IPS DF 19.7 (cell line): ENCODE data around the gene KYNU.
"Not testable (repeated sequence)": the region's sequence is repeated elsewhere in the genome, so short reads cannot be mapped to it uniquely, and the experiment has no call there.

ENCODE experiments used
- DNase-seq: peaks from one replicate; pipeline ENCODE4 v3.0.0-alpha.2; 2013; ENCODE audit warnings: low read depth, low spot score

KYNU gene

GRCh38 chr2:142871396-142871795, 6.1 kb upstream of the KYNU start:
- no peak for DNase-seq

DNA sequence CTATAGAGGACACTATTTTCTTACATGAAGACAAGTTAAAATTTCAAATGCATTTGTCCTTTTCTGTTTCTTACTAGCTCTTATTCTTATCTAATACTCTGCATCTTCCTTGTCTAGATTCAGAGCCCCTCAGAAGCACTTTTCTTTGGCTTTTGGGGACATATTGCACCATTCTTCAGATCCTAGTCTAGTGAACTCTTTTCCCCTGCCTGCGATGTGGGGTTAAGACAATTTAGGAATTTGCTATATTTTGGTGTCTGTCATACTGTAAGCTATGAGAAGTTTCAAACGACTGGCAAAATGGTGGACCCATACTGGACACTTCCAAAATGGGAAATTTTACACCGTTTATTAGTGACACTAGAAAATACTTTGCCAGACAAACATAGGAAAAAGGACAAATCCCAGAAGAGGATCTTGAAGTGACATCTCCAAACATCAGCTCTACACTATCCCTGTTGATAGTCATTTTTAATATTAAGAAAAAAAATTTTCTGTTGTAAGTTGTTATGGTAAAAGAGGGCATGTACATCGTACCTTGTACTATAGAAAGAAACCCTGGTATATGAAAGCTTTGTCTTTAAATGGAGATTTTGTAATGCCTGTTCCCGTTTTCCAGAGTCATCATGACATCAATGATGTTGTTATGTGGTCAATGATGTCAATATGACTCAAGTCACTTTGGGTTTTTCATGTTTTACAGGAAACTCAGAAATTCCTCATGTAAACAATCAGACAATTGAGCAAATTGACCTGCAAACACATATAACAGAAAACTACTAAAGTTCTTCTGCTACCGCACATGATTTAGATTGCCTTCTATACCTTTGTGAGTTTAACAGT, 4.4 kb upstream of the KYNU start:
- no peak for DNase-seq

- DNase-seq = no peak
Measured at GRCh38 chr2:142873831-142874287, 3.6 kb upstream of the KYNU start.

DNA sequence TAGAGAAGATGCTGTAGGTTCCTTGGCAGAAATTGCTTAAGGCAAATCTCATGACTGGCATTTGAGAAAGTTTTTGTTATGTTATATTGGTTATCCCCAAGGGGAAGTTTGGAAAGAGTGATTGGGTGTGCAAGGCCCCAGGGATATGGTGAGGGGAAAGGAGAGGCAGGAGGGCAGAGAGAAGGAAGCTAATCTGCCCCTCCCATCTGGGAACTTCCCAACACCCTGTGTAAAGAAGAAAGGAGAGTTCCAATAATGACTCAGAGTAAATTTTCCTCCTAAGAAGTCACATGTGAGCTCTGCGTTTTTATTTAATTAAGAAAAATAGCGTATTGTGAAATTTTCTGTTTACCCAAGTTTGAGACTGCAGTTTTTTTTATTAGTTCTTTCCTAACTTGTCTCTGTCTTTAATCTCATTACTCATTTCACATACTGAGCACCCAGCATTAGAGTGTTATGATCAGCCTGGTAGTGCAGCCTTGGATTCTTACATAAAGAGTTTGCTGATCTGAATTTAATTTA, 3.1 kb upstream of the KYNU start:
- no peak for DNase-seq

DNA sequence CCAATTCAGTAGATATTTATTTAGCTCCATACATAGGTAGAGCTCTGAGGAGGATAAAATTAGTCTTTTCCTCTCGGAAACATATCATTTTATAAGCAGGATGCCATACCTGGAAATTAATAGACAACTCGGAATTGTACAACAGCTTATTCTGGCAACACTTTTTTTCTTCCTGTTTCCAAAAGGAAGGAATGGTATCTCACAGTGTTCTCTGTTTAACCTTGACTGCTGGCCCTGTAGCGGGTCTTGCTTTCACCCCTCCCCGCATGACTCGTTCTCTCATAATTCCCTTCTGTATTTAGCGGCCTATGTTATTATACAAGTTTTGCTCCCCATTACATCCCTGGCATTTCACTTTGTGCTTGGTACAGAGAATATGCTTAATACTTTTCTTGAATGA, 2.5 kb upstream of the KYNU start:
- DNase-seq = no peak

GRCh38 chr2:142875652-142876051, 1.8 kb upstream of the KYNU start:
- DNase-seq = no peak

DNA sequence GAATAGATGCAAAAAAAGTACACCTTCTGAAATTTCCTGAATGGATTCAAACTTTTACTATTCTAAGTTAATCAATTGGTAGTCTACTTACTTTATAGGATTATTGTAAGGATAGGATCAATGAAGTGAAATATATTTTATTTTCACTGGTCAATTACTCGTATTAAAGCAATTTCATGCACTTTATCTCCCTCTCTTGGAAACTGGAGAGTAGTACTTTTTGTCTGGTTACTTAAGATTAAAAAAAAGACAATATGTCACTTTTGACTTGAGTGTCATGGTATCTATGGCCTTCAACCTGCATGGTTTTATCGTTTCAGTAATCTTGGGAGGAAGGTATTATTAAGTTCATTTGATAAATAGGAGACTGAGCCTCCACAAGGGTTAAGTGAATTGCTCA, 1.0 kb upstream of the KYNU start:
- DNase-seq = no peak

- DNase-seq = no peak
Measured at GRCh38 chr2:142878031-142878678, 691 bp downstream of the KYNU start.

DNA sequence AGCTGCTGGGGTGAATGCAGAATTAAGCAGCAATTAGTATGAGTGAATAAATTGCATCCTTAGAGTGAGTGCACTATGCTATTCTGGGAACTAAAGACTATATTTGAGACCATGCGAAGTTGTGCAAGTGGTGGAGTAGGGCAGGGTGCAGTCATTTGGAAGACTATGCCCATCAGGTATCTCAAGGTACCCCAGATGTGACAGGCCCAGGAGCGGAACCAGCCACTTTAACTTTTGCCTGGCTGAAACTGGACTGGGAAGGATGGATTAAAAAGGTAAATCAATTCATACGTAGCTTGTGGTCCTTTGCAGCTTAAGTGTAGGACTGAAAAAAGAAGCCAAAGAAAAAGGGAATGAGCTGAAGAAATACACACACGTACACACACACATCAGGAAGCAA, 1.7 kb downstream of the KYNU start:
- DNase-seq = no peak

DNA sequence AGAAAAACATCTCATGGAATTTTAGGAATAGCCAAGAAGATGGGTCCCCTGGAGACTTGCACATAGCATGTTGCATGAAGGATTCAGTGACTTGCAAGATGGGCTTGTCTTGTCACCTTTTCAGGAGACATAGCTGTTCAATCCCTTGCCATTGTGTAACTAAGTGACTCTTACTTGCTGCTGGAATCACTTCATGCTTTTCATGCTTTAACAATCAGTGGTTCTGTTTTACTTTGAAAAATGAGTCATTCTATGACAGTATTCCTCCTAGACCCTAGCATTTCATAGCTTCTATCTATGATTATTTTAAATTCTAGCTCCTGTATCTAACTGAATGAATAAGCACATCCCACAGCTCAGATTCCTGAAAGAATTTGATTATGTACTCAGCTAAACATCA, 2.8 kb downstream of the KYNU start:
- no peak for DNase-seq

DNA sequence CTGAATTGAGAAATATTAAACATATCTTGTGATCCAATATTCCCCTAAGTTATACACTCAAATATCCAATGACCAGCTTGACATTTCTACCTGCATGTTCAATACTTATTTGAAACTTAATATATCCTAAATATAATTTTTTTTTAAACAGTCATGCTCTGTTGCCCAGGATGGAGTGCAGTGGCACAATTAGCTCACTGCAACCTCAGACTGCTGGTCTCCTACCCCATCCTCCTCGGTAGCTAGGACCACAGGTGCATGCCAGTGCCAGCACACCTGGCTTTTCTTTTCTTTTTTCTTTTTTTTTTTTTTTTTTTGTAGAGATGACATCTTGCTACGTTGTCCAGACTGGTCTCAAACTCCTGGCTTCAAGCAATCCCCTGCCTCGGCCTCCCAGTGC, 4.2 kb downstream of the KYNU start:
- no peak for DNase-seq

DNA sequence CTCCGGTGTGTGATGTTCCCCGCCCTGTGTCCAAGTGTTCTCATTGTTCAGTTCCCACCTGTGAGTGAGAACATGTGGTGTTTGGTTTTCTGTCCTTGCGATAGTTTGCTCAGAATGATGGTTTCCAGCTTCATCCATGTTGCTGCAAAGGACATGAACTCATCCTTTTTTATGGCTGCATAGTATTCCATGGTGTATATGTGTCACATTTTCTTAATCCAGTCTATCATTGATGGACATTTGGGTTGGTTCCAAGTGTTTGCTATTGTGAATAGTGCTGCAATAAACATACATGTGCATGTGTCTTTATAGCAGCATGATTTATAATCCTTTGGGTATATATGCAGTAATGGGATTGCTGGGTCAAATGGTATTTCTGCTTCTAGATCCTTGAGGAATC, 5.0 kb downstream of the KYNU start:
- DNase-seq = not testable (repeated sequence)

DNA sequence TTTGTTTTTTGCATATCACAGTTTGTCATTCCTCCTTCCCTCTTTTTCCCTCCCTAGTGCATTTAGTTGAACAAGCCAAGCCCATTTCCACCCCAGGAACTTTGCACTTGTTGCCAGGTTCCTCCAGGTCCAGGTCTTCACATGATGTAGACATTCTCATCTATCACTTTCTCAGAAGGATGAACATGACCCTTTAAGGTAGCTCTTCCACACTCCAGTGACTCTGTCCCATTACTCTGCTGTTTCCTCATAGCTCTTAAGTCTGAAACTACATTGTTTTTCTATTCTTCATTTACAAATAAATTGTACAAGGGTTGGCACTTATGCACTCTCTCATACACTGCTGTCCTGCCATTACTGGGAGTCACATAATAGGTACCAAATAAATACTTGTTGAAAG, 6.1 kb downstream of the KYNU start:
- DNase-seq = no peak

- no peak for DNase-seq
Measured at GRCh38 chr2:142885543-142885942, 8.1 kb downstream of the KYNU start.

DNA sequence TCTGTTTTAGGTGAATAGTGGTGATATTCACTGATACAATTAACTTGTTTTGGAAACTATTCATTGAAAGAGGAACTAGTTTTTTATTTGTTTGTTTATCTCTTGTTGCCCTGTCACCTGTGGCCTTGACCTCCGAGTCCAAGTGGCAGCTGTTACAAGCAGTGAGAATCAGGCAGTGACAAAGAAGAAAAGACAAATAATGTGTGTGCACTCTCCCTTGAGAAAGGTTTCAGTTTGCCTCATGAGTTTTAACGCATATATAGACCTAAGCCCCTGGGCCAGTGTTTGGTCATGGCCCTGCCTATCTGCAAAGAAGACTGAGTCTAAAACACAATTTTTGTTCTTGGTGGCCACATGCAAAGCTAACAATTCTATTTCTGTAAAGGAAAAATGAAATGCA, 15.3 kb downstream of the KYNU start:
- no peak for DNase-seq

- DNase-seq = no peak
Measured at GRCh38 chr2:142893241-142893640, 15.8 kb downstream of the KYNU start.

DNA sequence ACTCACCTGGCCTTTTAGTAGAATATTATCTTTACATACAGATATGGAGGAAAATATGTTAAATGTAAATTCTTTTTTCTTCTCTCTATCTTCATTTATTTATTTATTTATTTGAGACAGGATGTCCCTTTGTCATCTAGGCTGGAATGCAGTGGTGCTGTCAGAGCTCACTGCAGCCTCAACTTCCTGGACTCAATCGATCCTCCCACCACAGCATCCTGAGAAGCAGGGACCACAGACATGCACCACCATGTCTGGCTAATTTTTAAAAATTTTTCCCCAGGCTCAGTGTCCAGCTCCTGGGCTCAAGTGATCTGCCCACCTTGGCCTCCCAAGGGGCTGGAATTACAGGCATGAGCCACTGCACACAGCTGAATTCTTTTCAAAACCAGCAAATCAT, 20.3 kb downstream of the KYNU start:
- DNase-seq = no peak

GRCh38 chr2:142900327-142900726, 22.9 kb downstream of the KYNU start:
- DNase-seq = not testable (repeated sequence)

GRCh38 chr2:142901780-142902179, 24.3 kb downstream of the KYNU start:
- DNase-seq = no peak

- not testable (repeated sequence) for DNase-seq
Measured at GRCh38 chr2:142903726-142904125, 26.3 kb downstream of the KYNU start.

- no peak for DNase-seq
Measured at GRCh38 chr2:142907653-142908052, 30.2 kb downstream of the KYNU start.

- DNase-seq = peak; percentile 35
Measured at GRCh38 chr2:142914507-142915313, 37.2 kb downstream of the KYNU start.
